Stimulated activated CD8-positive, alpha-beta memory T cell treated with anti-CD3 and anti-CD28 coated beads, Interleukin-7, amount 100 ng/mL, for 24 hours (primary cell): ENCODE results near the gene CES5A.
"Not testable (repeated sequence)": the region's sequence is repeated elsewhere in the genome, so short reads cannot be mapped to it uniquely, and the experiment has no call there.

Source experiments
- DNase-seq: peaks from one replicate; pipeline ENCODE4 v3.0.0-alpha.2; 2020; ENCODE audit warnings: low read depth

Gene CES5A

DNA sequence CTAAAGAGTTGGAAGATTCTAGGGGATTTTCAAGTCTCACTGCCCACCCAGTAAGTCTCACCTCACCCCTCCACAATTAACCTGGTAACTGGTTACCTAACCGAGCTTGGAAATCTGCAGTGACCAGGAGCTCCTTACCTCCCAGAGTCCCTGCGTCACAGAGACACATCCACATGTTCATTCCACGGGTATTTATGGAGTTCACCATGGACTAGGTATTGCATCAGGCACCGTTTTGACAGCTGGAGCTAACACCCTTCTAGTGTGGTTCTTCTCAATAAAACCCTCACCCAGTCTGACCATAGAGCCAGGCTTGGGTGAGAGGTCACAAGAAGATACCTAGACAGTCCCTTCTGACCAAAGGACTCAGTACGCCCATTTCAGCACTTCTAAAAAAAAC, 2.1 kb downstream of the CES5A start:
- no peak for DNase-seq

DNA sequence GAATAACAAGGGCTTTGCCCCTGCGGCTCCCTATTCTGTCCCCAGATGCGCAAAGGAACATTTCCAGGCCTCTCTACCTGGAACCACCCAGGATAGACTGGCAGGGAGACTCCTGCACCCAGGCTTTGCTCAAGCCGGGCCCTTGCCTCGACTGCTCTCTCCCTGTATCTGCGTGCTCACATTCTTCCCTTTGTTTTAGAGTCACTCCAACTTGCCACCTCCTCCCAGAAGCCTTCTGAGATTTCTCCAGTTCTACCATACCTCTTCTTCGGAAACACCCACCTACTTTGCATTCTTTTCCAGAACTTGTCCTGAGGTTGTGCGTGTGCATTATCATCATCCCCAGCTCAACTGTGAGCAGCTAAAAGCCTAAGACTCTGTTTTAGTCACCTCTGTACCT, 3.0 kb downstream of the CES5A start:
- DNase-seq, result no peak

DNA sequence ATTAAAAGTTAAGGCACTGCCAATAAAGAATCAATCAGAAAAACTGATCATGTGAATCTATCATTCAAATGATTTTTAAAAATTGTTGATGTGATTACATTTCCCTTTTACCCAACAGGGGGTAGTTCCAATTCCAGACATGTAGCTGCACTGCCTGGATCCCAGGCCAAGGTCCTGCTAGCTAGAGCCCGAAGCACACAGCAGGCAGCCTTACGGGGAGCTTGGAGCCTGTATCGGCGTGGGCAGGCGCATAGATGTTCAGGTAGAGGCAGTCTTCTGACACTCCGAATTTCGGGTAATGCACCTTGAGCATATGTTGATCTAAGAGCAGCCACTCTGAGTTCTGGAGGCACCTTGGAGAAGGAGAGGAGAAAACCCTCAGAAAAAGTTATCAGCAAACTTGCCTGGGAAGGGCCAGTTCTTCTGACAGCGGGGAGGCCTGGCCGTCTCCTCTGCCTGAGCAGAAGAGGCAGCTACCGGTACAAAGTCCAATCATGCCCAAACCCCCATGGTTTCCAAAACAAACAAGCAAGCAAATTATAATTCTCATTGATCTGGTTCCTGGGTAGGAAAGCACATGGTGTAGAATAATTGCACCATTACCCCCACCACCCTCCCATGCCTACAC, 3.6 kb downstream of the CES5A start:
- DNase-seq, result no peak

DNA sequence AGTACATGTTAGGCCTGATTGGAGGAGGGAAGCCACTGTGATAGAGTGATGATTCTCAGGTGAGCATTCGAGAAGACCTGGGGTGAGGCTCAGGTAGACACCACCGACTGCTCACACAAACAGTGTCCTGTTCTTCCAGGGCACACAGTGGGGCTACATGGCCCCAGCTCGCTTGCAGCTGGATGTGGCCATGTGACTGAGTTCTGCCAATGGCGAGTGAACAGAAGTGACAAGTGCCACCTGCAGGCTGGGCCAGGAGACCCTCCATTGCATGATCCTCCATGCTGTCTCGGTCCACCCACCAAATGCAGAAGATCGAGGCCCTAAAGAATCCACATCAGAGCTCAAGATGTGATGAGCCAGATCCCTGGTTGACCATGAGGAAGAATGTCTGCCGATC, 6.2 kb downstream of the CES5A start:
- no peak for DNase-seq

DNA sequence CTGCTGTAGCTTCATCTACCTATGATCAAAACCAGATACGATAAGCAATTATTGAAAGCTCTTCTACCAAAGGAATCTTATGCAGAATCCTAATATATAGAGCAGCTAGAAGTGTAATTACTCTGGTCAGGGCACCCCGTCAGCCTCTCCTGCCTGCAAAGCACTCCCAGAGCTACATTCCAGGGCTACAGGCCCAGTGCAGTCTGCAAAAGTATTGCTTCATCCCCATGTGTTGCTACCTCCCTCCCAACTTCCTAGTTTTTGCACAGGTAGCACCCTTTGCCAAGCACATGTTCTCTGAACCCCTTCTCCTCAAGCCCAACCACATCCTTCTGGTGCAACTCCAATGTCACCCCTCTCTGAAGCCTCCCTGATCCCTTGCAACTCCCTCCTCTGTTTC, 7.0 kb downstream of the CES5A start:
- DNase-seq, result no peak

DNA sequence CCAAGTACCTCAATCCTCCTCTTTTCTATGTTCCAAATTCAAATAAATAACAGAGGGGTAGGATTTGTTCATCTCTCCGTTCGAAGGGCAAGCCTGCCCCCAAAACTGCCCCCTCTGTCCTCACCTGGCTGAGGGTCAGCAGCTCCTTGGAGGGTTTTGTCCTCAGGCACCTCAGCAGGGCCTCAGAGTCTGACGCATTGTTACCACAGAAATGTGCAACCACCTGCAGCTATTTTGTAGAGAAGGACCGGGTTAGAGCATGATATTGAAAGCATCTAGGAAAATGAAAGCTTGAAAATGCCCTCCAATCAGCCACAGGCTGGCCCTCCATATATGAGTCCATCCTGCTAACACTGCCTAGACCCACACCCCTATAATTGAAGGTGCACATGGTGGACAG, 13.9 kb downstream of the CES5A start:
- DNase-seq, result no peak

DNA sequence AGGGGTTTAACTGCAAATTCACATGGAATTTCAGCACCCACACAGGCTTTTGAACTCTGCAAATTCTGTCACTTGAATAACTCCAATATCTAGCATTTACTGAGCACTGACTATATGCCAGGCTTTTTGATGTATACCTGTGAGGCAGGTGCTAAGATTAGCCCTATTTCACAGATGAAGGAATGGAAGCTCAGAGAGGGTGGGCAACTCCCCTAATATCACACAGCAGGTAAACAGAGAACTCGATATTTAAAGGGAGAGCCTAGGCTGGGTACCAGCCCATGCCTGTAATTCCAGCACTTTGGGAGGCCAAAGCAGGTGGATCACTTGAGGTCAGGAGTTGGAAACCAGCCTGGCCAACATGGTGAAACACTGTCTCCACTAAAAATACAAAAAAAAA, 17.5 kb downstream of the CES5A start:
- DNase-seq, result not testable (repeated sequence)

DNA sequence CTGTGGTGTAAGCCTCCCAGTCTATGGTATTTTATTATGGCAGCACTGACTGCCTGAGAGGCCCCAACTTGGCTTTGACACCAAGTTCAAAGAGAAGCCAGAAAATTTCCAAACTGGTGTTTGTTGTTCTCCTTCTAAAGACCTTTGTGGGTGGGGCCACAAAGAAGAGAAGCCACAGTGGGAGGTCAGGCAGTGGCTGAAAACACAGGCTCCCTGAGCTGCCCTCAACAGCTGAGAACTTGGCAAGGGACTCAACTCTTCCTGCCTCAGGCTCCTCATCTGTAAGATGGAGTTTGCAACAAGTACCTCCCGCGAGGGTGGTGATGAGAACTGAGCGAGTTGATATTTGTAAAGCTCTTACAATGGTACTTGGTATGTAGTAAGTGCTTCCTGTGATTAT, 18.2 kb downstream of the CES5A start:
- DNase-seq, result no peak

DNA sequence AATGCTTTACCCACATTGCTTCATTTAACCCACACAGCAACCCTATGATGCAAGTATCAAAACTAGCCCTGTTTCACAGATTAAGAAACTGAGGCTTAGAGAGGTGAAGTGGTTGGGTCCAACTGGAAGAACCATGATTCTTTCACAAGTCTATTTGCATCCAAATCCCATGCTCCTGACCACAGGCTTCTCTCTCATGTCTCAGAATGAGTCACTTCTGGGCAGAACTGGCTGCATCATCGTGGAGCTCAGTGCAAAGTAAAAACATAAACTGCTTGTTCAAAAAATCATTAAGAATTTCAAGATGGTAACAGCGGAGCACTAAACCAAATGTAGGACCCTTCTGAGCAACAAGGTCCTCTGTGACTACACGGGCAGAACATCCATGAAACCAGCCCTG, 22.1 kb downstream of the CES5A start:
- DNase-seq, result no peak

DNA sequence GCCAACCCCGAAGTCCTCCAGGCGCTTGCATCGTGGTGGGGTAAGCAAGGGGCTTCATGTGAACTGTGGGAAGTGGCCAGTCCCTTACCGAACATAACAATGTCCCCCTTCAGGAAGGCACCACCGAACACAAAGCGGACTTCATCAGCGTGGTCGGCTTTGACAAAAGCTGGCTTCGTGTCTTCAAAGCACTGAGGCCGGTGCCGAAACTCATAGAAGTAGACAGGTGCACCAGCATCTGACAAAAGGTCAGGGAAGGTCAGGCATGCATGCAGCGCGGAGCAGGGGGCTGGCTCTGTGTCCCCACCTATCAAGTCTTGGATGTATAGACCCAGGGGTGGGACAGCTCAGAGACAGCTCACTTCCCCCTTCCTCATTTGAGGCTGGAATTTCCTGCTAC, 25.6 kb downstream of the CES5A start:
- no peak for DNase-seq

DNA sequence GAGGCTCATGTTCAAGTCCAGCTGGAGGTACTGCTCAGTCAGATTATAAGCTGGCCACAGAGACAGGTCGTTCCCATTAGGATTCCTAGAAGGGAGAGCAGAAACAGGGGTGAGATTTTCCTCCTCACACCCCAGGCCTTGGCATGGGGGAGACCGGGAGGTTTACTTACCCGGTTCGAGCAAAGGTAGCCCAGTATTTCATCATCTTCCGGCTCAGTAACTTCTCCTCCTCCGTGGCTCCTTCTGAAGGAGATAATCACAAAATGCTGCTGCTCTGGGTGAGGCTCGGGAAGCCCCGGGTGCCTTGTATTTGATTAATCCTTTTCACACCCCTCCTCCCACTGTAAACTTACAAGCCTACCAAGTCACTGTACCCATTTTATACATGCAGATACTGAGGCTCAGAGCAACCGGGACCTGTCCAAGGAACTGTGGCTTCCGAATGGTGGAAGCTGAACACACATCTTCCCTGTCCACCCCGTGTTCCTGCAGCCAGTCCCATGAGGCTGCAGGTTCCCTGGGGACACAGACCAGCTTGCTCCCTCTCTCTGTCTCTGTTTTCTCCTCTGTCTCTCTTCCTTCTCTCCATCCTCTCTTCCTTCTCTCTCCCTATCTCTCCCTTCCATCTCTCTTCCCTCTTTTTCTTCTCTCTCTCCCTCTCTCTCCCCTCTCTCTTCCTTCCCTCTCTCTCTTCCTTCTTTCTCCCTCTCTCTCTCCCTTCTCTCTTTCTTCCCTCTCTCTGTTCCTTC, 28.4 kb downstream of the CES5A start:
- no peak for DNase-seq

DNA sequence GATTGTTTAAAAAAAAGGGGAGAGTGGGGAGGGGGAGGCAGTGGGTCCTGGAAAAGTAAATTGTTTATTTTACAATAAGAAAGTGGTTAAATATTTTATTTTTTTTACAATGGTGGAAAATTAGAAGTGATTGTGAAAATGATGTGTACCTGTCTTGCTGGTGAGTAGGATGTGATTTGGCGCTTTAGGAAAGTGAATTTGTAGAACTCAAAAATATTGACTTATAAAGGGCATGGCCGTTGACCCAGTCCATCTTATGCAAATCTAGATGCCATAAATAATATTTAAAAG, 32.1 kb downstream of the CES5A start:
- no peak for DNase-seq

DNA sequence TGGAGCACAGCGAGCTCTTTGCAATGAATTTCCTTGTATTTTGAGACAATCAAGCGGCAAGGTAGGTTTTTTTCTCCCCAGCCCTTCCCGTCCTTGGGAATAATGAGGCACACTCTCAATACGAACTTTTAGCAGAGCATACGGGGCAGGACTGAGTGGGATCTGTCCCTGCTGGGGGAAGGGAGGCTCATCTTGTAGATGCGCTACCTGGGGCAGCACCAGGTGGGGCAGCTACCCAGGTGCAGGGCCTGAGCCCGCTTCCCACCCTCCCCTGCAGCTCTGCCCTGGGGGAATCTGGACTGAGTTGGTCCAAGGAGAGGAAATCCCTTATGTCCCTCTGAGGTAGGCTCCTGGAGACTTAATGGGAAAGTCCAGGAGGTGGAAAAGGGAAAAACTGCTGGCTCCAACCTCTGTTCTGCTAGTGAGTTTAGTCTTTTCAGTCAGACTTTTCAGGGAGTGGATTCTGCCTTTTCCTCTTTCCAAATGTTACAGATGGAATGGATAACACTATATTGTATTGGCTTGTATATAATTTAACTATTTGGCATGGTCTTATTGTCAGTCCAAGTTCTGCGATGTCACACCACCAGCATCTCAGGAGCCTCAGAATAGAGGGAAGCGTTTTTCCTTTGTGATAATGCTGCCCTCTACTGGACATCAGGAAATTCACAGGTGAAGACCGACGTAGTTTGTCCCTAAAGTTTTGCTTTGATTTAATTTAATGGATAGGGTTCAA, 32.6 kb downstream of the CES5A start:
- DNase-seq, result no peak

DNA sequence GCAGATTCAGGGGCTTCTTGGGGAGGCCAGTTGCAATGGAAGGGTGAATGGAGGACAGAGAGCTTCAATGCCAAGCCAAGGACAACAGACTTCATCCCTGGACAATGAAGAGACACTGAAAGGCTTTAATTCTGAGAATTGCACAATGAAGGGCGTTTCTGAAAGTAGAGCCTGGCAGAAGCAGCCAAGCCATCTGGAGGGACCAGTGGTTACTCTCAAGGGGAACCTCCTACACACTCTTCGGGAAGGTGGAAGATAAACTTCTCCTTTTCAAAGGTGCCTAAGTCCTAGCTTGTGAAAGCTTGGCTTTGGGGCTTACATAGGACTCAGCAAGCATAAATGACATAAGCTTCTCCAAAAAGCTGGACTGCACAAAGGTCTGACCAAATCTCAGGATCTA, 36.1 kb downstream of the CES5A start:
- DNase-seq, result no peak

DNA sequence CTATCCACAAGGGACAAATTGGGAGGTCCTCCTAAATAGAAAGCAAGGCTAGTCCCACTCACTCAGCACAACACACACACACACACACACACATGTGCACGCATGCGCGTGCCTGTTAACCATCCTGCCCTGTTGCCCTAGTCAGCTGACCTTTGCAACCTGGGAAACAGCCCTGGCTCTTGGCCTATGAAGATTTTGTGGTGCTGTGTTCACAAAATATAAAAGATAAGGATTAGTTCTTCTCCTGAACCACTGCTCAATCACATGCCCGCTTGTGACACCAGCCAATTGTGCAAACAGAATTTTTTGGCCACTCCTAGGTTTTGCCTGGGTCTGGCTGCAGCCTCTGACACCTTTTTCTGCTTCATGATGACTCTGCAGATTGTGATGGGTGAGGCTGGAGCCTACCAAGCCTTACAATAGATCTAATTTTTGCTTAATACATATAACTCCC, 39.0 kb downstream of the CES5A start:
- DNase-seq, result no peak

DNA sequence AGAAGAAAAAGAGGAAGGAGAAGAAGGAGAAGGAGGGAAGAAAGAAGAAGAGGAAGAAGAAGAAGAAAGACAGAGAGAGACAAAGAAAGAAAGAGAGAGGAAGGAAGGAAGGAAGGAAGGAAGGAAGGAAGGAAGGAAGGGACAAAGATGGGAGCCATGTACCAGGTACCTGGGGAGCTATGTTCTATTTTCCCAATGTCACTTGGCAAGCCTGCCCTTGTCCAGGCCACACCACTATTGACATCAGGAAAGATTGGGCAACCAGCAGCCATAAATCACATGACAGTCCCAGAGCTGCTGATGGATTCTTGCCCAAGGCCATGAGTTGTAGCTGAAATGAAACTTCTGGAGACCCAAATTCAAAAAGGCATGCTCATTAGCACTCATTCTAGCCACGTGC, 39.6 kb downstream of the CES5A start:
- DNase-seq, result no peak

DNA sequence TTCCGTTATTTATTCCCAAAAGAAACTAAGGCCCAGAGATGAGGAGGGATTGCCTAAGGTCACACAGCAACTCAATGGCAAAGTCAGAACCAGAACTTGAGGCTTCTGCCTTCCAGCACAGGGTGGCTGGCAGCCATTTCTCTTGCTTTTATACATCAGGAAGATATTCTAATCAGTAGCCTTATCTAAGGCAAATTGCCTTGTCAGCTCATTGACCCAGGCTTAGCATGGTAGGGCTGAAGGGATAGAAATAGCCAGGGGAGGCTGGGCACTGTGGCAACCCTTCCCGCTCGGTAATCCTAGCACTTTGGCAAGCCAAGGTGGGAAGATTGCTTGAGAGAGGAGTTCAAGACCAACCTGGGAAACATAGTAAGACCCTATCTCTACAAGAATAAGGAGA, 40.0 kb downstream of the CES5A start:
- not testable (repeated sequence) for DNase-seq

DNA sequence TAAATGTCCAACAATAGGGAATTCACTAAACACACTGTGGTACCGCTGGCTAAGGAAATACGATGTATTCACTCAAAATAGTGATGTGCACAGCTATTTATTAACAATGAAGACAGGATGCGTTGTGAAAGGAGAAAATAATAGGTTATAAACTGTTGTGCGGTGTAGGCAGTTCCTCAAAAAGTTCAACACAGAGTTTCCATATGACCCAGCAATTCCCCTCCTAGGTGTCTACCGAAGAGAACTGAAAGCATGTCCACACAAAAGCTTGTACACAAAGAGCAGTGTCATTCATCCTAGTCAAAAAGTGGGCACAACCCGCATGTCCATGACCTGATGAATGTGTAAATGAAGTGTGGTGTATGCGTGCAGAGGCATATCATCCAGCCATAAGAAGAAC, 41.1 kb downstream of the CES5A start:
- DNase-seq, result no peak

DNA sequence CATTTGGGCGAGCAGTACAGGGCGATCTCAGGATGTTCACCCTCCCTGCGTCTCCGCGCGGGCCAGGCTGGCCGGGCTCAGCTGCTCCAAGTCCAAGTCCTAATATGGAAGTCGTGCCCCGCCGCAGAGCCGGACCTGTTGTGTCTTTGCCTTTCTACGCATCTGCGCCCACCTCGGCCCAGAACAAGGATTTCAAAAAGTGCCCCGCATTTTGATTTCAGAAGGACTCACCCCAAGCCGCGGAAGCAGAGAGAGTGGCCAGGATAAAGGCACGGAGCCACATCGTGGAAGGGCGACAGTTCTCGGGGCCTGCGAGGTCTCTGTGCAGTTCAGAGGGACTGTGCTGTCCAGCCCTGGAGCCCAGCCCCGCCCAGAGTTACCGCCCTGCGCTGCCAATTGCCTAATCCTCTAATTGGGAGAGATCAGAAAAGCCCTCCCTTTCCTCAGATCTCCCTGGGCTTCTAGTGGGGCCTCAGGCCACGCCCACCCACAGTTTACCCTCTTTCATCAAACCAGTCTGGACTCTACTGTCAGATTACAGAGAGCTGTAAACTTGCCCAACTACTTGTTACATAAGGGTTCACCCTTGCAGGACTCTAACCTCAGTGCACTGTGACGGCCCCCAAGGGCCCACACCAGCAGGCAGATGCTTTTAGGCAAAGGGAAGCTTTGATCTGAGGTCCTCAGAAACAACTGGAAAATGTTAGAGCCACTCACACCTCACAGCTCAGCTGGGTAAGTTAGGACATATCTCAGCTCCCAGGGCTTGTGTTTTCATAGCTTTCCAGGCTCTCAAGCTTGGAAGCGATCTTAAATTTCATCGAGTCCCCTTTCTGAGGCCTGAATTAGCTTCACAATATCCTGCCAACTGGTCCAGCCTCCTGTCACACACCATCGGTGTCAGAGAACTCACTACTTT, 42.1 kb downstream of the CES5A start, which contains the start of gene CES1:
TSS of gene CES1 (minus strand) at position 324 of the 919 bp plus-strand sequence. CDS start at position 283, 41 bp downstream.
- no peak for DNase-seq

DNA sequence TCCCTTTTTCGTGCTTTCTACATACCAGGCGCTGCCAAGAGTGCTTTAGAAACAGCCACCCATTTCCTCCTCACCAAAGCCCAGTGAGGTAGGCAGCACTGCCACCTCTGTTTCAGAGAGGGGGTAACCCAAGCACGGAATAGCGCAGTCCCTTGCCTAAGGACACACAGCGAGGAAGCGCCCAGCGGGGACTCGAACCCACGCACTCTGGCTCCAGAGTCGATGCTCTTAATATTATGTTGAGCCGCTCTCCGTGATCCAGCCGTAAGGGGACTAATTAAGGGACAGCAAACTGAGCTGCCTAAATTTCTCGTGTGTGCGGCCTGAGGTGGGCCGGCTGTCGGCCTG, 42.8 kb downstream of the CES5A start:
- no peak for DNase-seq

DNA sequence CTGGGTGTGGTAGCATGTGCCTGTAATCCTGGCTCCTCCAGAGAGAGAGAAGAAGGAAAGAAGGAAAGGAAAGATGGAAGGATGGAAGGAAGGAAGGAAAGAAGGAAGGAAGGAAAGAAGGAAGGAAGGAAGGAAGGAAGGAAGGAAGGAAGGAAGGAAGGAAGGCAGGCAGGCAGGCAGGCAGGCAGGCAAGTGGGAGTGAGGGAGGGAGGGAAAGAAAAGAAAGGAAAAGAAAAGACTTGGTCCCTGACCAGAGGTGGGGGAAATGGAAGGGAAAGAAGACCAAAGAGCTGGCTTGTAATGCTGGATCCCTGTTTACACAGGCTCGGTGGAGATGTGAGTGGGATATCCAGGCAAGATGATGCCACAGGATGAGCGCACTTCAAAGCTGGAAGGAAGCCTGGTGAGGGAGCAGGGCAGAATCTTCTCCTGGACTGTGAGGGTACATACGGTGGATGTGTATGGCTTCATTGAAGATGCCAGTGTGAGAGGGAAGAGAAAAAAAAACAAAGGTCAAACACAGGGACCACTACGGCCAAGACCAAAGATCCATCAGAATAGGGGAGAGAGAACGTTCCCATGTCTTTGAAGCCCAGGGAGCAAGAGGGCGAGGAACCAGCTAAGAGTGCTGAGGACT, 44.4 kb downstream of the CES5A start:
- DNase-seq, result no peak

DNA sequence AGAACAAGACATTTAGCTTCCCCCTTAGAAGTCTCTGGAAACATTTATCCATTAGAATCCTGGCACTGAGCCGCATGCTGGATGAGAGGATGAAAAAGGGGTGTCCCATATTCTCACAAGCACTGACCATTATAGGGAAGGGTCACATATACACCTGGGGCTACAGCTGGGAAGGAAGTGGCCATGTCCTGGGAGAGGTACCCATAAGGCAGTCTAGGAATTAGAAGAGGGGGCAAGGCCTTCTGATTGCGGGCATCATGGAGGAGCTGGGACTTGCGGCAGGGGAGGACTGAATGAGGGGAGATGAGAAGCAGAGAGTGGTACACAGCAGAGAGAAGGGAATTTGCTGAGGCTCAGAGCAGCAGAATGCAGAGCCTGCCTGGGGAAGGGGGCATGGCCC, 45.9 kb downstream of the CES5A start:
- not testable (repeated sequence) for DNase-seq
